GM21360 (cell line): ENCODE results near the gene SSR4.
"Not testable (repeated sequence)": the region's sequence is repeated elsewhere in the genome, so short reads cannot be mapped to it uniquely, and the experiment has no call there.

Experiments
- ATAC-seq: cut with Tn5 transposase; IDR thresholded peaks from one replicate; pipeline ENCODE4 v1.9.1; 2021; ENCODE audit warnings: mild to moderate bottlenecking, moderate library complexity; ENCODE audit not compliant: unreplicated experiment

The SSR4 gene

DNA sequence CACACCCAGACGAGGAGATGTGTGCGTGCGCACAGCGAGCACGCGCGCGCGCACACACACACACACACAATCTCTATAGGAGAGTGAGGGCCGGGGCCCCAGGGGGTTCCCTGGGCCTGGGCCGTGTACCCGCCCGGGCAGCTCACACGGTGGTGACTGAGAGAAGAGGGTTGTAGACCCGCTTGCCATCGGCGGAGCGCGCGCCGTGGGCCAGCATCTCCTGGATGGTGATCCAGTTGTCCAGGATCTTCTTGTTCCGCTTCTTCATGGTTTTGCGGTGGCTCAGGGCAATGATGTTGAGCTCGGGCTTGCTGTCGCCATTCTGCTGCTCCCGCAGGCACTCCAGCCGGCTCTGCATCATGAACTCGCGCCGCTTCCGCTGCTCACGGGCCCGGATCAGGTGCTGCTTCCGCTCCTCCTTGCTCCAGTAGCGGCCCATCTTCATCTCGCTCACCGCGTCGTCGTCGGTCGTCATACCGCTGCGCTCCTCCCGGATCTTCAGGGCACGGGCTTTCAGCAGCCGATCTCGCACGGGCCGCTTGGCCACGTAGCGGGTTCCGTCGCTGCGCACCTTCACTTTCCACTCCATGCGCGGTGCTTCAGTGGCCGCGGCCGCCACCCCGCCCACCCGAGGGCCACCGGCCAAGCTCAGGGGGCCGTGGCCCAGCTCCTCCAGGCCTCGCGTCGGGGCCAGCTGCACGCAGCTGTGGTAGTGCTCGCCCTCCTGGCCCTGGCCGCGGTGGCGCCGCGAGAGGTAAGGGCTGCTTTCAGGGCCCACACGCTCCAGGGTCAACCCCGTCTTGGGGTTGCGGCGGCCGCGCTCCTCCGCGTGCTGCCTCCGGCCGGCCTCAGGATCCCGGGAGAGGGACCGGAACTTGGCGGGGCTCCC, 9.0 kb downstream of the SSR4 start:
- ATAC-seq: no peak

DNA sequence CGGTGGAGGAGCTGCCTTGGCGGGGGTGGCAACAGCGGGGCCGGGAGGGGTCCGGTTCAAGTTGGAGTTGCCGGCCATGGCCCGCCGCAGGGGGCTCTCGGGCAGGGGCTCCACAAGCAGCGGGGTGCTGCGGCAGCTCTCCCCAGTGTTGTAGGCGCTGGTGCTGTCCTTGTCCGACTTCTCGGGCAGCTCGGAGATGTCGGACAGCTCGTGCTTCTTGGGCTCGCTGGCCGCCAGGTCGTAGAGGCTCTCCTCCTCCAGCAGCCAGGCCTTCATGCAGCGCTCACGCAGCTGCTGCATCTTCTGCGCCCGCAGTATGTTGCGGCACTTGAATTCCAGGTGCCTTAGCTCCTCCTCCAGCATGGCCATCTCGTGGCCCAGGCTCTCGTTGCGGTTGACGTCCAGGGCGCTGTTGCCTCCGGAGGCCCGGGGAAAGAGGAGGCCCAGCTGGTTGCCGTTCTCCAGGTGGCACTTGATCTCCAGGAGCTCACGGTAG, 9.7 kb downstream of the SSR4 start:
- no peak for ATAC-seq

DNA sequence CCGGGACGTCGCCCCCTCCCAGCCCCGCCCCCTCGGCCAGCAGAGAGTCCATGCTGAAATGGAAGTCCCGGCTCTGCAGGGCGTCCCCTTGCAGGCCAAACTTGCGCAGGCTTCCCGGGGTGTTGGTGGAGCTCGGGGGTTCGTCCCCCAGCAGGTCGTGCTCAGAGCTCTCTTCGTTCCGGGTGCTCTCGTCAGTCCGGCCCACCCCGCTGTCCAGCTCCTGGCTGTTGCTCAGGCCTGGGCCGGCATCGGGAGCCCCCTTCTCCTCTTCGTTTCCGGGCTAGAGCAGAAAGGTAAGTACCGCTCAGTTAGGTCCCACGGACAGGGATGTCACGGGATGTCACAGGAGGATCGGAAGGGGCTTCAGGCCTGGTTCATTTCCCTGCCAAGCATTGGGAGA, 10.2 kb downstream of the SSR4 start:
- ATAC-seq: no peak

DNA sequence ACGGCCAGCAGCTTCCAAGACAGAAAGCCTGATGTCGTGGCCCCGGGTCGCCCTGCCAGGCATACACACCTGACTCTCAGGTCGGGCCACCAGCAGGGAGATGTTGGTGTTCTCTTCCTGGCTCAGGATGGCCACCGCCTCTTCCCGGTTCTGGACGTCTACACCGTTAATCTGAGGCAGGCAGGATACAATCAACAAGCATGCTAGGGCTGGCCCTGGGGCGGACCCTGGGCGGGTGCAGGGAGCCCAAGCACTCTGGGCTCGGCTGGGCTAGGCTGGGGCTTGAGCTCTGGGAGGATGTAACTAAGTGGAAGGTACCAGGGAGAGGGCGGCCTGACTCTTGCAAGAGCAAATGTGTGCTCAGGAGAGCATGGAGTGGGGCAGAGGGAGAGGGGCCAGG, 11.0 kb downstream of the SSR4 start:
- ATAC-seq: no peak

DNA sequence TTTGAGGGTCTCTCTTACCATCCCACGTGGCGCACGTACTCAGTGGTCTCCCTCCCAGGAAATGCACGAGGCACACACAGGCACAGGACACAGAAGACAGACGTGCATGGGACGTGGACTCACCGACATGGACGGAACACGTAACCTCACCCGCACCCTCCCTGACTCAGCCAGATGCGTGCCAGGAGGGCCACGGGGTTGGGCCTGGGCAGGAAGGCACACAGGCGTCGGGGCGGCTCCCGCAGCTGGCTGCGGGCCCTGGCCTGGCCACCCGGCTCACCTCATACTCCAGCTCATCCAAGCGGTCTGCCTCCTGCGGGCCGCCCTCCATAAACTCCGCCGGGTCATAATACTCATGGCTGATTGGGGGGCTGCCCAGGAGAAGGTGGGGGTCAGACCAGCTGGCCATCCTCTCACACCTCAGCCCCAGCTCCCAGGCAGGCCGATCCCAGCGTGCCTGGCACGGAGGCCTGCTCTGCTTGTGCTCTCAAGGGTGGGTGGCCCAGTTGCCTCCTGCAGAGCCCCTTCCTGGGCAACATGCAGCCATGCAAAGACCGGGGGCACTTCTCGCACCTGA, 12.6 kb downstream of the SSR4 start:
- ATAC-seq: no peak

DNA sequence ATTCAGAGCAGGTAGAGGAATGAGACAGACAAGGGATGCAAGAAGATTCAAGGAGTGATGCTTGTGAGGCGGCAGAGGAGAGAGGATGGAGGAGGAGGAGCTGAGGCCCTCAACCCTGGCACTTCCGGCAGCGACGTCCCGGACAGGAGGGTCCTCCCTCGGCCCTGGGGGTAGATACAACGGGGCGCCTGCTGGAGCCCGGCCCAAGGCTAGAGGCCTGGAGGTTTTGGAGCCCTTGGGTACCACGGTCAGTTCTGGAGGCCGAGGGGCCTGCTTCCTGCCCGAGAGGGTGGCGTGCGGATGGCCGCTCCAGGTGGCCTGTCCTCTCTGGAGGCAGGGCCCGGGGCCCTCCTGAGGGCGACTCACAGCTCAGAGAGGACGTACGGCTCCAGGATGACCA, 13.5 kb downstream of the SSR4 start:
- no peak for ATAC-seq

DNA sequence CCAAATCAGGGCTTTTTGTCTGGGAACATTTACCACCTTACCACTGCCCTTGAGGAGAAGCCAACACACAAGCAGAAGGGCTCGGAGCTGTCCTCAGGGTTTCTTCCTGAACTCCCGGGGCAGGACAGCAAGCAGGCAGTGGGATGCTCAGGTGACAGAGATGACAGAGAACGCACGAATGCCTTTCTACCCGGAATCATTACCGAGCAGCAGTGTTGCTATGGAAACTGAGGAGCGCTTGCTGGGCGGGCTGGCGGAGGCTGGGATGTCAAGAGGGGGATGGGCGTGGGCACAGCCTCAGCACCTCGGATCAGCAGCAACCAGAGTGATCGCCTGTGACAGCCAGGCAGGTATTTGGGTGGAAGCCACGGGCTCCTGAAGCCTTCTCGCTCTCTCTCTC, 17.8 kb downstream of the SSR4 start:
- no peak for ATAC-seq

DNA sequence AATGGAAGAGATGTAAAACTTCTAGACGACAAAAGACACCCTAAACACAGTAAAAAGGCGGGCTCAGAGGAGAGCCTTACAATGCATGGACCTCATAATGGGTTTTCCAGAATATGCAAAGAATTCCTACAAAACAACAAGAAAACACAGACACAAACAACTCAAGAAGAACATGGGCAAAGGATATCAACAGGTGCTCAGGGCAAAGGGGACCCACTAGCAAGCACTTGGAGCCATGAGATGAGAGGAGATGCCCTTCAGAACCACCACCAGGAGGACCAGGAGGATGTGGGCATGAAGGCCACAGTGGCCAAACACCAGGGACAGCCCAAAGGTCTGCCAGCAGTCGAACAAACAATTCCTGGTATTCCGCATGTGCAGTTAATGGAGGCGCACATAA, 18.7 kb downstream of the SSR4 start:
- no peak for ATAC-seq

DNA sequence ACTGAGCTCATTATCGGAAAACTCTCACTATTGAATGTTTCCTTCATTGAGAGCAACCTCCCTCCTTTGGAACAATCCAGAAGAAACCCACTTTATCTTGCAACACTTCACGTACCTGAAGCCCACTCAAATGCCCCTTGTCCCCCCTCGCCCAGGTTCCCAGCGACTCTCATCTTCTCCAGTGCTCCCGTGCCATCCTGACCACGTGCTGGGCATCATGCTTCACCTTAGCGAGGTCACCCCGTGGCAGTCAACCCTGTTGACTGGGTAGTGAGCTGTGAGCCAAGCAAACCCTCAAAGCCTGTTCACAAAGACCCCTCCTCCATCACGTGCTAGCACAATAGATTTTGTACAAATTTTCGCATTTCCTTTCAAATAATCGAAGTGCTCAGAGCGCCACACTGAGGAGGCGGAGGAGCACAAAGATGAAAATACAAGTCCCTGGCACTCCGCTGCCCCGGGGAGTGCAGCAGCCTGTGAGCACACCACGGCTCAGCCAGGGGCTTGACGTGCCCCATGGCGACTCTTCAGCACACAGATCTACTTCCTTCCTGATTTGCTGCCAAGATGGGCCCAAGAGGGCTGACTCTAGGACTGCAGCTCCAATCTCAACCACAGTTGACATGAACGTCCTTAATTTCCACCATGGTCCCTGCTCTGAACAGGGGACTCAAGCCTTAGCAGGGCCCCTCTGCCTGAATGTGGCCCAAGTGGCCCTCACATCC, 20.3 kb downstream of the SSR4 start:
- no peak for ATAC-seq

DNA sequence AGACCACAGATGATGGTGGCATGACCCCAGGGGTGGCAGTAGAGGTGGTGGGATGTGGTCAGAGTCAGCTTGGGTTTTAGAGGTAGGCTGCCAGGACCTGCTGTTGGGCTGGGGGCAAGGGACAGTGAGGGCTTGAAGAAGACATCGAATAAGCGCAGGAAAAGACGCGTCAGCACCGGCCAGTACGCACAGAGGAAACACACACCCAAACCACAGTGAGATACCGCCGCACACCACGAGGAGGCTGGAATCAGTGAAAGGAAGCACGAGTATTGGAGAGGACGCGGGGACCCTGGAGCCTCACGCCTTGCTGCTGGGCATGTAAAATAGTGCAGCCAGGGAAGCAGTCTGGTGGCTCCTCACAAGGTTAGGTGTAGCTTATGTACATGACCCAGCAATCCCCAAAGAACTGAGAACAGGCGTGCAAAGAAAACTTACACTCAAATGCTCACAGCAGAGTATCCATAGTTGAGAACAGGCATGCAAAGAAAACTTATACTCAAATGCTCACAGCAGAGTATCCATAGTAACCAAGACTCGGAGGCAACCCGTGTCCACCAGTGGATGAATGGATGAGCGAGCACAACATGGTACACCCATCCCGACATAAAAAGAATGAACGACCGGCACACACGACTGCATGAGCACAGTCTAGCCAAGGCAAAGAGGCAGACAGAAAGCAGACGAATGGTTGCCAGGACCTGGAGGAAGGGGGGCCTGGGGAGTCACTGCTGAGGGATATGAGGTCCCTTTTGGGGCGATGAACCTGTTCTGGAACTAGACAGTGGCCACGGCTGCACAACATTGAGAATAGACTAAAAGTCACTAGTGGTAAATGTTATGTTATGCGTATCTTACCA, 22.6 kb downstream of the SSR4 start:
- no peak for ATAC-seq

DNA sequence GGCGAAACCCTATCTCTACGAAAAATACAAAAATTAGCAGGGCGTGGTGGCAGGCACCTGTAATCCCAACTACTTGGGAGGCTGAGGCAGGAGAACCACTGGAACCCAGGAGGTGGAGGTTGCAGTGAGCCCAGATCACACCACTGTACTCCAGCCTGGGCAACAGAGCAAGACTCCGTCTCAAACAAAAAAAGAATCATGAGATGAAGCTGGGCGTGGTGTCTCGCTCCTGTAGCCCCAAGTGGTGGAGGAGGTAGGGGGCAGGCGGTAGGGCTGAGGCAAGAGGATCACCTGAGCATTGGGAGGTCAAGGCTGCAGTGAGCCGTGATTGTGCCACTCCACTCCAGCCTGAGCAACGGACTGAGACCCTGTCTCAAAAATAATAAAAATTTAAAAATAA, 23.6 kb downstream of the SSR4 start:
- ATAC-seq: not testable (repeated sequence)

DNA sequence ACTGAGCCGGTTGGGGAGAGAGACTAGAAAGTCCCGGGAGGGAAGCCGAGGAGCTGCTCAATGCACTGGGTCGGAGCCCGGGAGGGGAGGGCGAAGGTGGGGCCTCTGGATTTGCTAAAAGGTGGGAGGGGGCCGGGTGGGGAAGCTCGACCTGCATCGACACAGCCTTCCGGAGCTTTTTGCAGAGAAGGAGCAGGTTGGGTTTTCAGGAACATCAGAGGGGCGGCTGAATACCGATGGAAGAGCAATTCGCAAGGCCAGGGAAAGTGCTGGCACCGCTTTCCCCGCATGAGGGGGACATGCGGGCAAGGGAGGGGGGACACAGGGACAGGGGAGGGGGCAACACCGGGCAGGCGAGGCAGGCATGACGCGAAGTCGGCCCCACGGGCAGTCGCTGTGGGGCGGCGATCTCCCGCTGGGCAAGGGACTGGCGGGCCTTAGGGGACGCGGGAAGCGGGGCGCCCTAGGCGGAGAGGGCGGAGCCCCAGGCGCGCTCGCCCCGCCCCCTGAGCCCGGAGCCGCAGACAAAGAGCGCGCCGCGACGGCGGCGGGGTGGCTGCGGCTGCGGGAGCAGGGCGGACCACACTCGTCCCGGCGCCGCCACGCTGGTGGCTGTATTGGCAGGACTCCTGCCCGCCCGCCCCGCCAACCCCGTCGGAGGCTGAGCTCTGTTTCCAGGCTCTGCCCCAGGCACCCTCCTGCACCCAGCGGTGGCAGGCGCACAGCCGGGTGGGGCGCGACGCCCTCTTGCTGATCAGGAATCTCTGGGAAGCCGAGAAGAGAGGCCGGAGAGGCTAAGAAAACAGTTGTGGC, 24.3 kb downstream of the SSR4 start:
- ATAC-seq: no peak

DNA sequence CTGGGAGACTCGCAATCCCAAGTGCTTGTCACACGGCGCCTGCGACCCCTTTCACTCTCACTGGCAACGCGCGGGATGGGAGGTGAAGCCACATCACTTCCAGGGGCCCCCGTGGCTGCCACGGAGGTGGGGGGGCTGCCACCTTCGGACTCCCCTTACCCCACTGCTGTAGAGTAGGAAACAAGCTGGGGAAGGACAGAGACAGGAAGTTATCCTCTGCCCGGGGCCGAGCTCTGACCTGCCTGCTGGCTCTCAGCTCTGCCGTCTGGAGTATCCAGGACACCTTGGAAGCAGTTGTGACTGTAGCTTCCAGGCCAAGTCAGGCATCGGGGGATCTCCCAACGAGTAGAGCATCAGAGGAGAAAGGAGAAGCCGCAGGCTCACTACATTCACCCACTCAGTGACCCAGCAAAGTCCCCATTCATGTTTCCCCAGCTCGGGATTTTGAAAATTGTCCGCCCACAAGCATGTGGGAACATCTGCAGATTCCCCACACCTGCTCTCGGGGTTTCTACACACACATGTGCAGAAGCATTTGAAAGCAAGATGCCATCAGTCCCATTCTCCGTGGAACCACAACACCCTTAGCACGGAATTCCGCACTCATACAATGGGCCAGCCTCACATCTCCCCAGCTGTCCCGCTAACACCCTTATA, 25.0 kb downstream of the SSR4 start:
- ATAC-seq: no peak

DNA sequence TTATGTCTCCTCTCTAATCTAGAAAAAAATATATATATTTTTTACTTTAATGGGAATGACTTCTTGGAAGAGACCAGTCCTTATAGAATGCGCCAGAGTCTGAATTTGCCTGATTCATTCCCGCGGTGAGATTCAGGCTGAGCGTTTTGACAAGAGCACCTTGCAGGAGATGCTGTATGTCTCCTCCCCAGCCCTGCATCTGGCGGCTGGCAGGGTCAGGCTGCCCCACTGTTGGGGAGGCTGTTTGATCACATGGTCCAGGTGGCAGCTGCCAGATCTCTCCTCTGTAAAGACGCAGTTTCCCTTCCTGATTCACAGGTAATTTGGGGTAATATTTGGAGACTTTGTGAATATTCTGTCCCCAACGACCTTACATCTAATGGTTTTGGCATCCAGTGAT, 26.1 kb downstream of the SSR4 start:
- no peak for ATAC-seq

DNA sequence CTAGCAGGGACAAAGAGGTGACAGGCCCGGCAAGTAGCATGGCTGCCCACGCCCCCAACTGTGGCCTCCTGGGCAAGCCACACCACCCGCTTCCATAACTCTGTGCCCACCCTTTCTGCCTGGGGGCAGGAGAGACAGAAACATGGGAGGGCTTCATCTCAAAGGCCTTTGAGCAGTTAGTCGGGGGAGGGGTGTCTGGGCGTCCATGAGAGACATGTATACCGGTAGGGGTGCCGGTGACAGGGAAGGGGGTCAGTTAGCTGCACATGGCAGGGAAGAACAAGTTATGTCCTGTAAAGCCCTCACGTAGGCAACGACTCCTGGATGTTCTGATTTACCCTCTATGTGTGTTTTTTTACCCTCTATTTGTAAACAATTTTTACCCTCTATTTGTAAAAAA, 26.6 kb downstream of the SSR4 start:
- no peak for ATAC-seq

DNA sequence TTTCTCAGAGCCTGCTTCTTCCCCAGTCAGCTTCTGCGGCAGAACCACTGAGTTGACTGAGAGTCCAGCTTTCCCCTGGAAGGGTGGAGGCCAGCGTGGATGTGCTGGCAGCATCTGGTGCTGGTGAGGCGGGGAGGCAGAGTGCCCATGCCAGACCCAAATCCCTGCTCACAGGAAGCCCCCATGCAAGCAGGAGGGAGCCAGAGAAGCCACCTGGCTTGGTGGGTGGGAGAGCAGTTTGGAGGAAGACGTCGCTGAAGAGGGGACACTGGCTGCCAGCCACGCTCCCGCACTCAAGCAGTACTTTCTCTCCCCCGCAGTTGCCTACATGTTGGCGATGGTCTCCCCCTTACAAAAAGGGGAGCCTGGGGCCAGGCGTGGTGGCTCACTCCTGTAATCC, 29.9 kb downstream of the SSR4 start:
- no peak for ATAC-seq

DNA sequence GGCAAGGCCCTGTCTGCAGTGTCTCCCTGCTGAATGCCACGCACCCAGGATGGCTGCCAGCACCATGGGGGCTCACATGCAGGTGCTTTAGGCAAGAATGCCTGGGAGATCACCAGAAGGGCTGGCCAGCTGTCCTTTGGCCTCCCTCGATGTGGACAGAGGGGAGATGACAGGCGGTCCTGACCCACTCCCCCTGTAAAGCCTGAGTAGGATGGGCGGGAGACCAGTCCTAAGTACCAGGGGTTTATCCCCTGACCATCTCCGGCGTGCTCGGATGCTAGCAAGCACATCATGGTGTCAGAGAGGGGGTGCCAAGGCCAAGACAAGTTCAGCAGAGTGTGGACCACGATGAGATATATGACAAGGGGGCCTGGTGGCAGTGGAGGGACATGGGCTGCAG, 30.6 kb downstream of the SSR4 start:
- ATAC-seq: no peak

DNA sequence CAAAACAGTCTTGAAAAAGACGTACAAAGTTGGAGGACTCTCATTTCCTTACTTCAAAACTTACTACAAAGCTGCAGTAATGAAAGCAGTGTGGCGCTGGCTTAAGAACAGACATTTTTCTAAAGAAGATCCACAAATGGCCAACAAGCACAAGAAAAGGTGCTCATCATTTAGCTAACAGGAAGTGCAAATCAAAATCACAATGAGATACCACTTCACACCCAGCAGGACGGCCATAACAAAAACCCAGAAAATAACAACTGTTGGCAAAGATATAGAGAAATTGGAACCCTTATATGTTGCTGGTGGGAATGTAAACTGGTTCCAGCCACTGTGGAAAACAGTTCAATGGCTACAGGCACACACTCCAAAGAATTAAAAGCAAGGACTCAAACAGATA, 32.5 kb downstream of the SSR4 start:
- no peak for ATAC-seq

DNA sequence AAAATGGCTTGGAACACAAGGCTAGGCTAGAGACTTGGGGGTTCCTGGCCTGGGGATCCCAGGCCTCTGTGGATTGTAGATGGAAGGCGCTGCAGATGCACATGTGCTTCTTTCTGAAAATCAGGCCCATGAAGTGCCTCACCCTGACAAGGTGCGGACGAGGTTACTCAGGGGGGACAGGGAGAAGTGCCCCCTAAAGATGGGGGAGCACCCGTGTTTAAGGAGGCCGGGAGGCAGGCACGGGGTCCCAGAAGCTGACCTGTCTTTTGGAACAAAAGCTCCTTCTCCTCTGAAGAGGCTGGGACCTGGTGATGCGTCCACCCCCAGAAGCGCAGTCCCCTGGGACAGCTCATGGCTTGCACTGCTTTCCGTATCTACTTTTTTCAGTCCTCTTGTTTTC, 33.4 kb downstream of the SSR4 start:
- no peak for ATAC-seq

DNA sequence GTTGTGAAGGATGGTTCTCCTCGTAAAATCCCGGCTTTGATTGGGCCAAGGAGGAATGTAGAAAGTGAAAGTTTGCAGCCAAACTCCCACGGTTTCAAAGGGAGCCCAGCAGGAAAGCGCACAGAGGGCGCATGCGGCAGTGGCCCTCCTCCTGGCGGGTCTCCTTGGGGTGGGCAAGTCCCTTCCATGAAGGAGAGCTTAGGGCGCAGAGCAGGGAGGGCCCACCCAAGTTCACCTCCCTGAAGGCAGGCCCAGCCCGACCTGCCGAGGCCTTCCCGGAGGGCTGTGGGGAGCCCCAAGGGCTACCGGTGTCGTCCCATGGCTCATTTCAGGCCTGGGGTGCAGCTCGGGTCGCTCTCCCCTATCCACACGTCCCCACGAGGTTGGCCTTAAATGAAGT, 33.8 kb downstream of the SSR4 start:
- no peak for ATAC-seq
